Astrocyte (in vitro differentiated cells and primary cell): Measurements from ENCODE around the gene CREB5.

Source experiments
- EZH2 ChIP-seq: IDR thresholded peaks from 2 replicates; pipeline ENCODE4 v1.6.1; 2012; ENCODE audit warnings: mild to moderate bottlenecking, low read length, inconsistent platforms; ENCODE audit not compliant: insufficient read depth
- TF ChIP-seq, protein P1 (sequence below): IDR thresholded peaks from 2 replicates; pipeline ENCODE4 v1.5.1; 2011; ENCODE audit warnings: low read depth, mild to moderate bottlenecking, inconsistent platforms, low read length, moderate library complexity; ENCODE audit not compliant: insufficient read depth

DNA sequence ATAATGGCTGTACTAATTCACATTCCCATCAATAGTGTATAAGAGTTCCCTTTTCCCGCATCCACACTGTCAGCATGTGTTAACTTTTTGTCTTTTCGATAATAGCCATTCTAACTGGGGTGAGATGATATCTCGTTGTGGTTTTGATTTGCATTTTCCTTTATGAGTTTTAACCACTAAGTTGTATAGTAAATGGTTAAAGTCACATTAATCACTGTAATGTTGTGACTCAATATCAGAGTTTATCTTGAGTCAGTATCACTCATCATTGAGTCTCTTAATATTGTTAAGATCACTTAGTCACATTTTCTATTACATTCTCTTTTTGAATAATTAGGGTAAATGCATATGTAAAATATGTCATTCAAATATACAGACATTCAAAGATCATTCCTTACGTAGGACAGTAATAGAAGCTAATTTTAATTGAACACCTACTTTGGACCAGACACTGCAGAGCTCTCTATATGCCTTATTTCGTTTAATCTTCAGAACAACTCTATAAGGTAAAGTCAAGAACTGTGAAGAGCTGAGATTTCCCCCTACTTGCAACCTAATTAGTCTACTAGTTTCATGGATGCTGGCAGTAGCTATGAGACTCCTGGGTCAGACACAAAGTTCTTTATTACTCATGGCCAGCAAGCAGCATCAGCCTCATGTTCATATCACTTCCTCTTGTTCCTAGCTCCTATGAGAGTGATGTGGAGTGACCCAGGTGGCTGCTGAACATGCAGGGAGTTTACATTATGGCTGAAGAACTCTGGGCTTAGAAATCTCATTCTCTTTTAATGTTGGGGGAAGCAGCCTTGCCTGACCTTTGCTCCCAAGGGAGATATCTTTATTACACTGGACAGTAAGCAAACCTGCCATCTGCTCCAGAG lies 30.5 kb downstream of the CREB5 start:
- TF ChIP-seq, protein P1, sequence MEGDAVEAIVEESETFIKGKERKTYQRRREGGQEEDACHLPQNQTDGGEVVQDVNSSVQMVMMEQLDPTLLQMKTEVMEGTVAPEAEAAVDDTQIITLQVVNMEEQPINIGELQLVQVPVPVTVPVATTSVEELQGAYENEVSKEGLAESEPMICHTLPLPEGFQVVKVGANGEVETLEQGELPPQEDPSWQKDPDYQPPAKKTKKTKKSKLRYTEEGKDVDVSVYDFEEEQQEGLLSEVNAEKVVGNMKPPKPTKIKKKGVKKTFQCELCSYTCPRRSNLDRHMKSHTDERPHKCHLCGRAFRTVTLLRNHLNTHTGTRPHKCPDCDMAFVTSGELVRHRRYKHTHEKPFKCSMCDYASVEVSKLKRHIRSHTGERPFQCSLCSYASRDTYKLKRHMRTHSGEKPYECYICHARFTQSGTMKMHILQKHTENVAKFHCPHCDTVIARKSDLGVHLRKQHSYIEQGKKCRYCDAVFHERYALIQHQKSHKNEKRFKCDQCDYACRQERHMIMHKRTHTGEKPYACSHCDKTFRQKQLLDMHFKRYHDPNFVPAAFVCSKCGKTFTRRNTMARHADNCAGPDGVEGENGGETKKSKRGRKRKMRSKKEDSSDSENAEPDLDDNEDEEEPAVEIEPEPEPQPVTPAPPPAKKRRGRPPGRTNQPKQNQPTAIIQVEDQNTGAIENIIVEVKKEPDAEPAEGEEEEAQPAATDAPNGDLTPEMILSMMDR, result no peak
- no peak for TF ChIP-seq EZH2
